H1 (cell line): ENCODE measurements around the gene UGT1A6. TPM values are rescaled to one million over a fixed set of nuclear protein-coding genes. Genes with fewer than 3 reads are reported as not detected.
"Not testable (repeated sequence)": the region's sequence is repeated elsewhere in the genome, so short reads cannot be mapped to it uniquely, and the experiment has no call there.

Experiments
- CTCF ChIA-PET: fragments of 300-600 bp; sonication (Branson Sonifier 250); formaldehyde crosslinking; loops from one replicate; lab custom pipeline; 2021; ENCODE audit not compliant: partially characterized antibody; lab: Charles Lee
- POLR2A ChIA-PET: fragments of 300-600 bp; sonication (Branson Sonifier 250); formaldehyde crosslinking; loops from one replicate; lab custom pipeline; 2021; ENCODE audit warnings: inconsistent platforms; ENCODE audit not compliant: partially characterized antibody; lab: Charles Lee
- DNase-seq, 2 experiments: peaks; one replicate each; pipeline versions ENCODE4 v3.0.0 to v3.0.0-alpha.2; 2010 to 2022; ENCODE audit warnings: low spot score in 2 of 2, low read depth in 1 of 2, mixed read lengths in 1 of 2
- FAIRE-seq: peaks from 2 replicates; lab custom pipeline; 2011; peaks lifted over from hg19 to GRCh38; lab: Jason Lieb, UNC
- H2AFZ ChIP-seq: 2 replicates; pipeline ENCODE4 v1.8.1; 2012; ENCODE audit warnings: low read length, inconsistent platforms
- H2AK5ac ChIP-seq: 2 replicates; pipeline ENCODE4 v1.6.1; 2013; ENCODE audit warnings: low read depth, low read length
- H2BK120ac ChIP-seq: replicated peaks from 2 replicates; pipeline ENCODE3; 2013; ENCODE audit warnings: low read depth, low read length, inconsistent platforms
- H2BK12ac ChIP-seq: 2 replicates; pipeline ENCODE4 v1.6.1; 2013; ENCODE audit warnings: low read depth, low read length
- H2BK15ac ChIP-seq: 2 replicates; pipeline ENCODE4 v1.6.1; 2013; ENCODE audit warnings: low read length
- H2BK20ac ChIP-seq: 2 replicates; pipeline ENCODE4 v1.6.1; 2013; ENCODE audit warnings: low read length
- H2BK5ac ChIP-seq: 2 replicates; pipeline ENCODE4 v1.6.1; 2013; ENCODE audit warnings: low read depth, low read length
- H3K14ac ChIP-seq: 2 replicates; pipeline ENCODE4 v1.6.1; 2013; ENCODE audit warnings: inconsistent platforms; ENCODE audit not compliant: insufficient read length
- H3K18ac ChIP-seq: 2 replicates; pipeline ENCODE4 v1.6.1; 2013; ENCODE audit warnings: low read length; ENCODE audit errors: extremely low read depth
- H3K23ac ChIP-seq: 2 replicates; pipeline ENCODE4 v1.6.1; 2013; ENCODE audit warnings: inconsistent platforms; ENCODE audit not compliant: insufficient read length
- H3K23me2 ChIP-seq: 2 replicates; pipeline ENCODE4 v1.6.1; 2013; ENCODE audit warnings: low read depth, low read length
- H3K27ac ChIP-seq: 2 replicates; pipeline ENCODE4 v1.6.1; 2011; ENCODE audit warnings: low read depth, low read length, inconsistent platforms
- H3K27me3 ChIP-seq, 4 experiments: replicated peaks in 1 of 4; 1 replicate in 1 of 4; 2 replicates in 3 of 4; pipeline versions ENCODE4 v1.6.1 to v1.8.1; 2011 to 2013; ENCODE audit warnings: low read length in 3 of 4, mild to moderate bottlenecking in 3 of 4, inconsistent platforms in 2 of 4, mixed read lengths in 2 of 4, moderate library complexity in 1 of 4; ENCODE audit not compliant: control insufficient read depth in 3 of 4, insufficient read depth in 3 of 4; ENCODE audit errors: extremely low read depth in 1 of 4
- H3K36me3 ChIP-seq, 4 experiments: 2 replicates each; pipeline versions ENCODE4 v1.6.1 to v1.8.1; 2011 to 2013; ENCODE audit warnings: mild to moderate bottlenecking in 4 of 4, low read length in 3 of 4, moderate library complexity in 2 of 4, control low read depth in 1 of 4, inconsistent platforms in 1 of 4; ENCODE audit not compliant: insufficient read depth in 4 of 4, control insufficient read depth in 2 of 4
- H3K4ac ChIP-seq: replicated peaks from 2 replicates; pipeline ENCODE3; 2013; ENCODE audit warnings: low read length, low read depth, mixed read lengths, inconsistent platforms; ENCODE audit not compliant: insufficient read length
- H3K4me1 ChIP-seq, 4 experiments: replicated peaks in 1 of 4; 1 replicate in 1 of 4; 2 replicates in 3 of 4; pipeline versions ENCODE4 v1.6.1 to v1.8.1; 2011 to 2013; ENCODE audit warnings: low read length in 3 of 4, inconsistent platforms in 2 of 4, mixed read lengths in 1 of 4; ENCODE audit not compliant: insufficient read depth in 4 of 4, control insufficient read depth in 3 of 4
- H3K4me2 ChIP-seq, 2 experiments: 2 replicates each; pipeline versions ENCODE4 v1.6.1 to v1.8.1; 2011 to 2013; ENCODE audit warnings: low read depth in 2 of 2, low read length in 2 of 2, control low read depth in 1 of 2, inconsistent platforms in 1 of 2, mild to moderate bottlenecking in 1 of 2; ENCODE audit not compliant: insufficient read depth in 1 of 2
- H3K4me3 ChIP-seq, 4 experiments: fragments of 200-600, 300-600 bp in 1 of 4; sonication (generic), shearing (Covaris generic), sonication (Bioruptor Twin) in 1 of 4; 2 replicates each; pipeline versions ENCODE4 v1.5.1 to v1.8.1; 2011 to 2016; ENCODE audit warnings: low read length in 4 of 4, low read depth in 3 of 4, control low read depth in 2 of 4, inconsistent platforms in 2 of 4, mild to moderate bottlenecking in 2 of 4, mixed read lengths in 1 of 4, moderate library complexity in 1 of 4; ENCODE audit not compliant: insufficient read depth in 2 of 4; ENCODE audit errors: extremely low read depth in 1 of 4
- H3K56ac ChIP-seq: replicated peaks from 2 replicates; pipeline ENCODE3; 2013; ENCODE audit warnings: low read depth, mild to moderate bottlenecking, mixed read lengths, low read length, inconsistent platforms; ENCODE audit not compliant: insufficient read length
- H3K79me1 ChIP-seq: 2 replicates; pipeline ENCODE4 v1.6.1; 2013; ENCODE audit warnings: low read depth, low read length, control low read depth
- H3K79me2 ChIP-seq, 2 experiments: 2 replicates each; pipeline versions ENCODE4 v1.6.1 to v1.8.1; 2012 to 2013; ENCODE audit warnings: low read length in 2 of 2, mild to moderate bottlenecking in 2 of 2, inconsistent platforms in 1 of 2; ENCODE audit not compliant: insufficient read depth in 2 of 2, control insufficient read depth in 1 of 2
- H3K9ac ChIP-seq, 4 experiments: replicated peaks in 1 of 4; 1 replicate in 1 of 4; 2 replicates in 3 of 4; pipeline versions ENCODE4 v1.6.1 to v1.8.1; 2011 to 2013; ENCODE audit warnings: low read depth in 3 of 4, low read length in 3 of 4, control low read depth in 2 of 4, mild to moderate bottlenecking in 2 of 4, moderate library complexity in 2 of 4, inconsistent platforms in 1 of 4; ENCODE audit errors: extremely low read depth in 1 of 4
- H3K9me3 ChIP-seq, 2 experiments: 2 replicates each; pipeline versions ENCODE4 v1.6.1 to v1.8.1; 2012 to 2013; ENCODE audit warnings: mild to moderate bottlenecking in 2 of 2, moderate library complexity in 2 of 2, control low read depth in 1 of 2, inconsistent platforms in 1 of 2, low read depth in 1 of 2, low read length in 1 of 2, mixed read lengths in 1 of 2; ENCODE audit not compliant: insufficient read depth in 2 of 2
- H4K20me1 ChIP-seq, 2 experiments: replicated peaks in 1 of 2; 2 replicates each; pipeline versions ENCODE3 to v1.8.1; 2011 to 2013; ENCODE audit warnings: inconsistent platforms in 2 of 2, low read length in 2 of 2, mild to moderate bottlenecking in 1 of 2; ENCODE audit not compliant: insufficient read depth in 2 of 2, control insufficient read depth in 1 of 2
- H4K5ac ChIP-seq: 2 replicates; pipeline ENCODE4 v1.6.1; 2013; ENCODE audit warnings: low read length, low read depth, mixed read lengths, inconsistent platforms; ENCODE audit not compliant: insufficient read length
- H4K8ac ChIP-seq: 2 replicates; pipeline ENCODE4 v1.8.0; 2013; ENCODE audit warnings: mild to moderate bottlenecking, moderate library complexity, low read length, inconsistent platforms; ENCODE audit not compliant: insufficient read depth; ENCODE audit errors: extremely low read depth
- H4K91ac ChIP-seq: replicated peaks from 2 replicates; pipeline ENCODE3; 2013; ENCODE audit warnings: low read length, mixed read lengths, inconsistent platforms; ENCODE audit not compliant: insufficient read length
- BCL11A ChIP-seq, 2 experiments: IDR thresholded peaks; one replicate each; pipeline ENCODE4 v1.6.1; 2011; ENCODE audit warnings: low read depth in 2 of 2, low read length in 2 of 2, mild to moderate bottlenecking in 2 of 2
- POU5F1 ChIP-seq: IDR thresholded peaks from 2 replicates; pipeline ENCODE4 v1.6.1; 2011; ENCODE audit warnings: low read depth, mild to moderate bottlenecking, low read length, moderate library complexity
- WGBS, 2 experiments: shearing (Covaris generic) in 1 of 2; methylation state at CpG; one replicate each; pipeline versions ENCODE4 v1.1.6 to v1.1.7; 2013 to 2015; ENCODE audit warnings: low lambda C conversion rate in 2 of 2, mixed read lengths in 2 of 2, inconsistent platforms in 1 of 2, low coverage in 1 of 2, missing lambda C conversion rate in 1 of 2; ENCODE audit not compliant: insufficient replicate concordance in 2 of 2, insufficient coverage in 1 of 2, insufficient read length in 1 of 2; ENCODE audit errors: extremely low coverage in 1 of 2, missing lambda C conversion rate in 1 of 2; 5-methylcytosine and 5-hydroxymethylcytosine counted together
- polyA plus RNA-seq, 7 experiments: library from polyadenylated mRNA; depleted of rRNA in 3 of 7; stranded (reverse) in 5 of 7; unstranded in 2 of 7; fragments of >200 nt in 5 of 7; fragments of 200-250 nt in 2 of 7; gene quantifications; 1 replicate in 5 of 7; 2 replicates in 1 of 7; 4 replicates in 1 of 7; pipeline versions ENCODE4 v1.2.1 to v1.2.3, GENCODE V29; 2011 to 2013; ENCODE audit warnings: missing spikeins in 2 of 7, mixed read lengths in 2 of 7
- total RNA-seq: library from RNA; stranded (reverse); fragmentation: NEBNext Ultra II Directional; extraction: Animal tissue kit (Norgen Biotek cat#: 25700); gene quantifications from 2 replicates; pipeline ENCODE4 v1.2.1, GENCODE V29; 2021

UGT1A6 gene
- total and polyA plus RNA-seq, 2 of the 8 experiments (the other 6 are each of a cell fraction or from before 2014, with no cell fraction given), result not detected

DNA sequence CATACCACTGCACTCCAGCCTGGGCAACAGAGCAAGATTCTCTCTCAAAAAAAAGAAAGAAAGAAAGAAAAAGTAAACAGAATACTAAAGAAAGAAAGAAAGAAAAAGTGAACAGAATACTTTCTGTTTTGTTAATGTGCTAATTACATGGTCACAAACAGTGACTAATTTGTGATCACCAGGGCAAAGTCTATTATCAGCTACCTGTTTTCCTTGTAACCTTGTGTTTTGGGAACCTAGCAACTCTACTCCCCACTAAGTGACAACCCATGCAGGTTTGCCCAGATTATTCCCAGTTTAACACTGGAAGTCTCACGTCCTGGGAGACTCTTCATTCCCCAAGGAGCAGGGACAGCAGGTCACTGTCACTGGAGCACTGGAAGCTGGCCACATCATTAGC lies 37.6 kb upstream of the UGT1A6 start:
- H3K18ac ChIP-seq, result no peak overlapping the region
- TF ChIP-seq BCL11A (IDR thresholded peaks at IDR 0.05; ENCODE audit: low read depth in 2 of 2, low read length in 2 of 2), result no peak
- TF ChIP-seq POU5F1, result no peak
- TF ChIP-seq, all 59 proteins: peak for 0
- DNase-seq (no peak), FAIRE-seq (no peak)
- H3K23ac ChIP-seq, result no peak overlapping the region
- H2AK5ac ChIP-seq, result no peak overlapping the region
- H3K27ac ChIP-seq, result no peak overlapping the region
- H2AFZ ChIP-seq, result no peak overlapping the region
- no peaks in the 10 kb centered on the region; the same call in 1 of the 2 replicates for H3K23me2 ChIP-seq
- H2BK15ac ChIP-seq, result no peak overlapping the region
- H3K36me3 ChIP-seq, result no peaks in the 10 kb centered on the region
- ChIA-PET CTCF (no interaction called here), POLR2A (no interaction called here)
- H4K91ac ChIP-seq, result no peak overlapping the region
- H4K5ac ChIP-seq, result no peak overlapping the region
- no peaks in the 10 kb centered on the region for H3K79me2 ChIP-seq
- no peaks in the 10 kb centered on the region for H4K20me1 ChIP-seq
- H3K4me3 ChIP-seq, result no peak overlapping the region
- H2BK12ac ChIP-seq, result no peak overlapping the region
- H3K9ac ChIP-seq, result no peak overlapping the region
- H3K9me3 ChIP-seq, result no peaks in the 10 kb centered on the region
- H3K4me1 ChIP-seq, result no peaks in the 10 kb centered on the region
- H4K8ac ChIP-seq, result no peak overlapping the region
- H3K4ac ChIP-seq, result no peak overlapping the region
- no peak overlapping the region for H3K4me2 ChIP-seq
- H2BK120ac ChIP-seq, result no peak overlapping the region
- no peak overlapping the region for H3K14ac ChIP-seq
- no peaks in the 10 kb centered on the region for H3K27me3 ChIP-seq
- H2BK20ac ChIP-seq, result no peak overlapping the region
- H3K56ac ChIP-seq, result no peak overlapping the region
- WGBS, 2 experiments, result 65% methylated on average over 1 of the region's 1 CpG; no CpG with 5 or more reads in 1 of the 2 experiments
- no peak overlapping the region for H2BK5ac ChIP-seq
- no peaks in the 10 kb centered on the region for H3K79me1 ChIP-seq

DNA sequence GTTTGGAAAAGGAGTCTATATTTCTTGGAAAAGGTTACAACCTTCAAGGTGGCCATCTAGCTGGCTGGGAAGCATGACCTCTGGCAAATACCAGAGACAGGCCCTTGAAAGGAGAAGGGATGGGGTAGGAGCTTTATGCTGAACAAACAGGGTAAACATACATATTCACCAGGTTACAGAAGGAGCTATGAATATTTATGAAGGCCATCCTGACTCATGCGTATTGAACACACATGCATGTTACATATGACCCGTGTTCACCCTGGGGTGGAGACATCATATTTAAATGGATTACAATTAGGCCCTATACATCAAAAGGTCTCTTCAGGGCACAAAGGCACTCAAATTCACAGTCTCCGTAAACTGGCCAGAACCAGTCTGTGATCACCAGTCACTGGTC lies 36.7 kb upstream of the UGT1A6 start:
- H3K79me2 ChIP-seq, H4K91ac ChIP-seq, H4K5ac ChIP-seq, H3K4me3 ChIP-seq, H3K27me3 ChIP-seq, POLR2A ChIA-PET, H3K4me1 ChIP-seq, DNase-seq, H3K23ac ChIP-seq, H3K18ac ChIP-seq, H3K36me3 ChIP-seq, H2BK5ac ChIP-seq, CTCF ChIA-PET, H4K8ac ChIP-seq, H4K20me1 ChIP-seq, H2BK120ac ChIP-seq, H2BK12ac ChIP-seq, H2BK20ac ChIP-seq, H3K56ac ChIP-seq, H3K9me3 ChIP-seq, H3K23me2 ChIP-seq, H2AK5ac ChIP-seq, H3K27ac ChIP-seq, H3K4me2 ChIP-seq, H3K14ac ChIP-seq, H2AFZ ChIP-seq, H3K4ac ChIP-seq, H2BK15ac ChIP-seq, H3K9ac ChIP-seq, H3K79me1 ChIP-seq: not testable (repeated sequence)
- peak; percentile 72 for FAIRE-seq
- 95% methylated on average over 3 of the region's 3 CpGs; no CpG with 5 or more reads in 1 of the 2 experiments for WGBS, 2 experiments
